HEK293 (cell line): ENCODE measurements around the gene SFTPD.

Experiments
- CTCF ChIP-seq: fragments of 450-650 bp; formaldehyde crosslinking; IDR thresholded peaks from 2 replicates; pipeline ENCODE4 v1.5.1; 2016; ENCODE audit warnings: missing biosample characterization, missing genetic modification characterization
- EGR2 ChIP-seq: fragments of 450-650 bp; formaldehyde crosslinking; IDR thresholded peaks from 2 replicates; pipeline ENCODE4 v1.5.1; 2016; ENCODE audit warnings: low read depth, missing biosample characterization, missing genetic modification characterization
- REST ChIP-seq: fragments of 450-650 bp; formaldehyde crosslinking; IDR thresholded peaks from 2 replicates; pipeline ENCODE4 v1.5.1; 2016; ENCODE audit warnings: missing biosample characterization, missing genetic modification characterization
- YY1 ChIP-seq: fragments of 450-650 bp; formaldehyde crosslinking; IDR thresholded peaks from 2 replicates; pipeline ENCODE4 v1.5.1; 2018; ENCODE audit warnings: missing biosample characterization, missing genetic modification characterization
- ZBTB1 ChIP-seq: fragments of 450-650 bp; formaldehyde crosslinking; IDR thresholded peaks from 2 replicates; pipeline ENCODE4 v1.5.1; 2016; ENCODE audit warnings: missing biosample characterization, missing genetic modification characterization
- ZBTB7A ChIP-seq: fragments of 450-650 bp; formaldehyde crosslinking; IDR thresholded peaks from 2 replicates; pipeline ENCODE4 v1.5.1; 2016; ENCODE audit warnings: low read depth, missing biosample characterization, missing genetic modification characterization
- ZNF16 ChIP-seq: fragments of 450-650 bp; formaldehyde crosslinking; IDR thresholded peaks from 2 replicates; pipeline ENCODE4 v1.5.1; 2016; ENCODE audit warnings: low read depth, missing biosample characterization, missing genetic modification characterization
- ZNF341 ChIP-seq: fragments of 450-650 bp; formaldehyde crosslinking; IDR thresholded peaks from 2 replicates; pipeline ENCODE4; 2016; ENCODE audit warnings: low read depth, missing biosample characterization, missing genetic modification characterization
- ZNF362 ChIP-seq: fragments of 450-650 bp; formaldehyde crosslinking; IDR thresholded peaks from 2 replicates; pipeline ENCODE4 v1.5.1; 2016; ENCODE audit warnings: missing biosample characterization, missing genetic modification characterization
- ZNF416 ChIP-seq: fragments of 450-650 bp; formaldehyde crosslinking; IDR thresholded peaks from 2 replicates; pipeline ENCODE4 v1.5.1; 2016; ENCODE audit warnings: missing biosample characterization, missing genetic modification characterization
- ZNF561 ChIP-seq: fragments of 450-650 bp; IDR thresholded peaks from 2 replicates; pipeline ENCODE4 v1.5.1; 2018; ENCODE audit warnings: missing biosample characterization, missing genetic modification characterization, borderline replicate concordance
- ZNF830 ChIP-seq: fragments of 450-650 bp; IDR thresholded peaks from 2 replicates; pipeline ENCODE4 v1.5.0; 2018; ENCODE audit warnings: missing biosample characterization, missing genetic modification characterization, low read depth, mild to moderate bottlenecking, moderate library complexity

- no peak for TF ChIP-seq ZBTB7A
- TF ChIP-seq ZNF830 (tag by site-specific recombination): no peak
- no peak for TF ChIP-seq EGR2 (tag by site-specific recombination)
- no peak for TF ChIP-seq ZBTB1
- TF ChIP-seq ZNF16: no peak
- no peak for TF ChIP-seq CTCF
- no peak for TF ChIP-seq ZNF561
- no peak for TF ChIP-seq ZNF341
- TF ChIP-seq ZNF416: no peak
- TF ChIP-seq ZNF362: no peak
- TF ChIP-seq YY1 (tag by site-specific recombination): no peak
- no peak for TF ChIP-seq REST (tag by site-specific recombination)
These were observed 4.2 kb downstream of the SFTPD start for GRCh38 chr10:79944428-79945395.
